ENCODE data around the gene PRLR.
A peak's percentile ranks its signal among the peaks of the same experiment; 100 is the strongest.

Gene PRLR

GRCh38 chr5:35158622-35159369 is 71.5 kb downstream of the PRLR start:
- DNase-seq: no peak

- DNase-seq: no peak
Measured at GRCh38 chr5:35158204-35158603, 72.1 kb downstream of the PRLR start.

- no peak for DNase-seq
Measured at GRCh38 chr5:35153375-35153932, 76.8 kb downstream of the PRLR start.

- DNase-seq: no peak
Measured at GRCh38 chr5:35152733-35153132, 77.6 kb downstream of the PRLR start.

GRCh38 chr5:35151146-35151920 is 79.0 kb downstream of the PRLR start:
- no peak for DNase-seq

- DNase-seq: no peak
Measured at GRCh38 chr5:35149041-35149440, 81.2 kb downstream of the PRLR start.

- DNase-seq: no peak
Measured at GRCh38 chr5:35146406-35146805, 83.9 kb downstream of the PRLR start.

- no peak for DNase-seq
Measured at GRCh38 chr5:35145691-35146317, 84.5 kb downstream of the PRLR start.

GRCh38 chr5:35145012-35145411 is 85.3 kb downstream of the PRLR start:
- no peak for DNase-seq

GRCh38 chr5:35143841-35144240 is 86.4 kb downstream of the PRLR start:
- DNase-seq: no peak

GRCh38 chr5:35141739-35142138 is 88.5 kb downstream of the PRLR start:
- DNase-seq: no peak

- no peak for DNase-seq
Measured at GRCh38 chr5:35138232-35138631, 92.1 kb downstream of the PRLR start.

GRCh38 chr5:35136386-35136785 is 93.9 kb downstream of the PRLR start:
- peak; percentile 80 for DNase-seq

- DNase-seq: no peak
Measured at GRCh38 chr5:35135239-35135700, 95.0 kb downstream of the PRLR start.

GRCh38 chr5:35134278-35135030 is 95.8 kb downstream of the PRLR start:
- DNase-seq: no peak

- no peak for DNase-seq
Measured at GRCh38 chr5:35133186-35133585, 97.1 kb downstream of the PRLR start.

- no peak for DNase-seq
Measured at GRCh38 chr5:35131723-35132122, 98.6 kb downstream of the PRLR start.

GRCh38 chr5:35129921-35130485 is 100.3 kb downstream of the PRLR start:
- no peak for DNase-seq

GRCh38 chr5:35129276-35129675 is 101.0 kb downstream of the PRLR start:
- DNase-seq: peak; percentile 23

GRCh38 chr5:35127006-35127405 is 103.3 kb downstream of the PRLR start:
- DNase-seq: no peak

- no peak for DNase-seq
Measured at GRCh38 chr5:35125746-35126145, 104.5 kb downstream of the PRLR start.

- no peak for DNase-seq
Measured at GRCh38 chr5:35124932-35125331, 105.4 kb downstream of the PRLR start.

Measured in amniotic stem cell (primary cell).